ENCODE measurements around the gene DIP2C.

- TF ChIP-seq, protein P1, sequence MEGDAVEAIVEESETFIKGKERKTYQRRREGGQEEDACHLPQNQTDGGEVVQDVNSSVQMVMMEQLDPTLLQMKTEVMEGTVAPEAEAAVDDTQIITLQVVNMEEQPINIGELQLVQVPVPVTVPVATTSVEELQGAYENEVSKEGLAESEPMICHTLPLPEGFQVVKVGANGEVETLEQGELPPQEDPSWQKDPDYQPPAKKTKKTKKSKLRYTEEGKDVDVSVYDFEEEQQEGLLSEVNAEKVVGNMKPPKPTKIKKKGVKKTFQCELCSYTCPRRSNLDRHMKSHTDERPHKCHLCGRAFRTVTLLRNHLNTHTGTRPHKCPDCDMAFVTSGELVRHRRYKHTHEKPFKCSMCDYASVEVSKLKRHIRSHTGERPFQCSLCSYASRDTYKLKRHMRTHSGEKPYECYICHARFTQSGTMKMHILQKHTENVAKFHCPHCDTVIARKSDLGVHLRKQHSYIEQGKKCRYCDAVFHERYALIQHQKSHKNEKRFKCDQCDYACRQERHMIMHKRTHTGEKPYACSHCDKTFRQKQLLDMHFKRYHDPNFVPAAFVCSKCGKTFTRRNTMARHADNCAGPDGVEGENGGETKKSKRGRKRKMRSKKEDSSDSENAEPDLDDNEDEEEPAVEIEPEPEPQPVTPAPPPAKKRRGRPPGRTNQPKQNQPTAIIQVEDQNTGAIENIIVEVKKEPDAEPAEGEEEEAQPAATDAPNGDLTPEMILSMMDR (IDR thresholded peaks at IDR 0.05): no peak
- no peak for TF ChIP-seq POLR2AphosphoS5 (IDR thresholded peaks at IDR 0.05)
Measured at GRCh38 chr10:649445-649797, 40.0 kb downstream of the DIP2C start.

All from prostate gland (tissue), 2 donors.